Upper lobe of left lung (tissue), 4 donors: ENCODE data around the gene RRH.

Source experiments
- CTCF ChIP-seq, 6 experiments: fragments of 450-650 bp in 4 of 6; fragments of 200-600 bp in 2 of 6; sonication (generic) in 2 of 6; IDR thresholded peaks; one replicate each; pipeline ENCODE4 v1.5.1; 2016 to 2019; ENCODE audit warnings: antibody characterized with exemption in 6 of 6
- POLR2AphosphoS5 ChIP-seq, 2 donors: sonication (generic); formaldehyde crosslinking; IDR thresholded peaks; one replicate each; pipeline ENCODE4 v1.5.1; 2017; ENCODE audit warnings: antibody characterized with exemption in 2 of 2

GRCh38 chr4:109820563-109820962 lies 7.2 kb upstream of the RRH start:
- TF ChIP-seq CTCF (IDR thresholded peaks at IDR 0.05), result no peak
- no peak for TF ChIP-seq POLR2AphosphoS5 (IDR thresholded peaks at IDR 0.05)
